ENCODE data around the gene ATP7B. TPM values are rescaled to one million over a fixed set of nuclear protein-coding genes. Genes with fewer than 3 reads are reported as not detected.

ATP7B gene
- total and polyA plus RNA-seq, 2 of the 4 experiments (the other 2 are of a cell fraction), result 2.7 to 2.9 TPM

GRCh38 chr13:52011632-52012511, 622 bp upstream of the ATP7B start, which contains the start of gene ALG11:
TSS of gene ALG11 (plus strand) at chr13:52012398. CDS start at chr13:52012419, 21 bp downstream.
- Histone ChIP-seq H2AFZ (replicated peaks; ENCODE audit: low read length, poor library complexity) (peak within 1 kb of the TSS; percentile 100), H2AK9ac (replicated peaks; ENCODE audit: low read depth, low read length, poor library complexity) (peak within 1 kb of the TSS; percentile 92), H2BK20ac (ENCODE audit: low read depth, low read length) (no peak within 1 kb of the TSS), H4K20me1 (ENCODE audit: insufficient read depth, low read length) (no peaks in the 10 kb centered on the region; the same call in 1 of the 2 replicates), H2BK120ac (ENCODE audit: low read depth, low read length) (no peak within 1 kb of the TSS), H3K4ac (ENCODE audit: low read depth, low read length) (peak within 1 kb of the TSS; percentile 87), H3K9me1 (ENCODE audit: insufficient read depth, low read length) (peaks cover 2% of the 10 kb centered on the region; the same call in 1 of the 2 replicates), H2BK15ac (ENCODE audit: low read depth, low read length) (no peak within 1 kb of the TSS), H4K8ac (ENCODE audit: low read depth in 2 of 2, low read length in 2 of 2) (peak within 1 kb of the TSS; percentile 71 to 98), H3K27ac (ENCODE audit: insufficient read depth, low read length) (peak within 1 kb of the TSS; percentile 62), H3K4me1 (ENCODE audit: control insufficient read depth, insufficient read depth, low read length) (no peaks in the 10 kb centered on the region), H3K56ac (ENCODE audit: extremely low read depth, insufficient read depth, low read length) (peak within 1 kb of the TSS; percentile 40; the same call in 1 of the 2 replicates), H3K18ac (ENCODE audit: low read depth, low read length) (no peak within 1 kb of the TSS; the same call in 1 of the 2 replicates), H3K36me3 (ENCODE audit: control insufficient read depth, insufficient read depth, low read length) (no peaks in the 10 kb centered on the region), H3K9ac (ENCODE audit: low read depth, low read length) (peak within 1 kb of the TSS; percentile 88), H4K5ac (ENCODE audit: low read depth, low read length) (peak within 1 kb of the TSS; percentile 92), H3K27me3 (ENCODE audit: control insufficient read depth, insufficient read depth, low read length) (peaks cover 10% of the 10 kb centered on the region), H3K4me2 (ENCODE audit: low read depth, low read length) (peak within 1 kb of the TSS; percentile 91), H3K23ac (ENCODE audit: low read depth, low read length) (peak within 1 kb of the TSS; percentile 89), H3K79me1 (ENCODE audit: low read depth in 1 of 2, low read length in 2 of 2) (peaks cover 4 to 16% of the 10 kb centered on the region in 2 experiments), H3K9me3 (ENCODE audit: control insufficient read depth, insufficient read depth, low read length) (no peaks in the 10 kb centered on the region), H2AK5ac (ENCODE audit: low read depth, low read length) (no peak within 1 kb of the TSS), H2BK5ac (ENCODE audit: low read depth, low read length, poor library complexity, severe bottlenecking) (peak within 1 kb of the TSS; percentile 44), H3K4me3 (ENCODE audit: insufficient read depth, low read depth, low read length) (peak within 1 kb of the TSS; percentile 92), H3K14ac (replicated peaks; ENCODE audit: low read depth, low read length) (peak within 1 kb of the TSS; percentile 98), H4K91ac (ENCODE audit: insufficient read depth, low read depth, low read length) (peak within 1 kb of the TSS; percentile 84)
- dilution Hi-C loops (cut with HindIII; ENCODE audit: low sequenced_read_pairs, unreplicated experiment) (no loop called here), in situ Hi-C loops (cut with MboI; ENCODE audit: low sequenced_read_pairs) (loop anchor here (25.0 kb wide), 1 partner anchor 450 kb away; the partner anchor contains the start of genes CKAP2 and VPS36), intact Hi-C loops (cut with micrococcal nuclease) (loop anchor here (5.0 to 10.0 kb wide), 2 partner anchors 197 to 440 kb away; partner anchors contain the start of gene VPS36)
- ChIA-PET CTCF (interaction anchor here (0.8 kb wide), 1 partner anchor 439 kb away, joined by 3 read pairs; the partner anchor contains the start of gene VPS36), POLR2A (ENCODE audit: unreplicated experiment) (no interaction called here)
- TF ChIP-seq RAD21 (IDR thresholded peaks at IDR 0.05; ENCODE audit: low read length) (no peak), MXI1 (IDR thresholded peaks at IDR 0.05; ENCODE audit: borderline replicate concordance, low read depth, low read length) (peak; percentile 76; the same call in 1 of the 2 replicates), FOS (IDR thresholded peaks at IDR 0.05; ENCODE audit: low read depth, low read length) (peak; percentile 31; the same call in 1 of the 2 replicates), POLR2A (IDR thresholded peaks at IDR 0.05; ENCODE audit: low read depth, low read length) (peak; percentile 86), RFX5 (IDR thresholded peaks at IDR 0.05; ENCODE audit: low read depth, low read length) (peak; percentile 45; the same call in 1 of the 2 replicates), BHLHE40 (IDR thresholded peaks at IDR 0.05; ENCODE audit: low read depth, low read length) (peak; percentile 3; the same call in 1 of the 2 replicates), CTCF (conservative IDR thresholded peaks at IDR 0.05; ENCODE audit: low read depth, low read length) (no peak), MAZ (IDR thresholded peaks at IDR 0.05; ENCODE audit: borderline replicate concordance, low read depth, low read length) (peak; percentile 93; the same call in 1 of the 2 replicates)
- ATAC-seq (ENCODE audit: low read depth) (peak; percentile 99), DNase-seq (peak; percentile 97)
- 0% methylated on average over 34 of the region's 82 CpGs; no CpG with 5 or more reads in 1 of the 2 experiments for WGBS, 2 experiments (ENCODE audit: extremely low coverage in 2 of 2, insufficient read length in 1 of 2)
- no TSS peak for BruUV-seq (replicated peaks)

Data from IMR-90 (cell line).